COLO668 (cell line): ENCODE data around the gene NUTM2G.
"Not testable (repeated sequence)": the region's sequence is repeated elsewhere in the genome, so short reads cannot be mapped to it uniquely, and the experiment has no call there.

Experiments
- DNase-seq: peaks from one replicate; lab custom pipeline; 2025; ENCODE audit not compliant: unreplicated experiment; lab: John Stamatoyannopoulos, UW

NUTM2G gene

GRCh38 chr9:96942181-96942580 is 13.5 kb downstream of the NUTM2G start:
- DNase-seq = not testable (repeated sequence)

- DNase-seq = not testable (repeated sequence)
Measured at GRCh38 chr9:96949346-96949745, 20.7 kb downstream of the NUTM2G start.

- not testable (repeated sequence) for DNase-seq
Measured at GRCh38 chr9:96950539-96950938, 21.9 kb downstream of the NUTM2G start.

- not testable (repeated sequence) for DNase-seq
Measured at GRCh38 chr9:96967591-96967990, 38.9 kb downstream of the NUTM2G start.

- DNase-seq = not testable (repeated sequence)
Measured at GRCh38 chr9:96972552-96972951, 43.9 kb downstream of the NUTM2G start.

- not testable (repeated sequence) for DNase-seq
Measured at GRCh38 chr9:96974037-96974436, 45.4 kb downstream of the NUTM2G start.

- not testable (repeated sequence) for DNase-seq
Measured at GRCh38 chr9:96983496-96984122, 55.0 kb downstream of the NUTM2G start.

GRCh38 chr9:96984139-96984538 is 55.5 kb downstream of the NUTM2G start:
- DNase-seq = not testable (repeated sequence)

- DNase-seq = not testable (repeated sequence)
Measured at GRCh38 chr9:96984887-96985286, 56.2 kb downstream of the NUTM2G start.
